Calu3 (cell line): ENCODE results near the gene RPS6KC1. TPM values are rescaled to one million over a fixed set of nuclear protein-coding genes. Genes with fewer than 3 reads are reported as not detected.
"Not testable (repeated sequence)": the region's sequence is repeated elsewhere in the genome, so short reads cannot be mapped to it uniquely, and the experiment has no call there.

Experiments used
- BruUV-seq: library from RNA; stranded (reverse); fragments of 400-500 nt; replicated peaks from 2 replicates; lab custom pipeline; 2021; lab: Mats Ljungman, UMichigan
- CTCF ChIA-PET: fragments of 300-600 bp; sonication (Branson Sonifier 250); formaldehyde crosslinking; loops from one replicate; lab custom pipeline; 2022; ENCODE audit warnings: antibody characterized with exemption; lab: Charles Lee
- DNase-seq: peaks from one replicate; pipeline ENCODE4 v3.0.0; 2022
- H3K27ac Mint-ChIP-seq: one replicate; pipeline ENCODE4 v1.8.0; 2022; ENCODE audit warnings: mixed read lengths; ENCODE audit not compliant: unreplicated experiment
- H3K27me3 Mint-ChIP-seq: one replicate; pipeline ENCODE4 v1.8.0; 2022; ENCODE audit warnings: mixed read lengths; ENCODE audit not compliant: unreplicated experiment
- H3K36me3 Mint-ChIP-seq: one replicate; pipeline ENCODE4 v1.8.0; 2022; ENCODE audit warnings: mild to moderate bottlenecking, moderate library complexity, mixed read lengths; ENCODE audit not compliant: insufficient read depth, unreplicated experiment
- H3K4me1 Mint-ChIP-seq: one replicate; pipeline ENCODE4 v1.8.0; 2022; ENCODE audit warnings: mild to moderate bottlenecking, low read depth, mixed read lengths; ENCODE audit not compliant: unreplicated experiment
- H3K4me3 Mint-ChIP-seq: one replicate; pipeline ENCODE4 v1.8.0; 2022; ENCODE audit warnings: mild to moderate bottlenecking, low read depth, moderate library complexity, mixed read lengths; ENCODE audit not compliant: unreplicated experiment
- H3K9me3 Mint-ChIP-seq: one replicate; pipeline ENCODE4 v1.8.0; 2022; ENCODE audit warnings: low read depth, mixed read lengths; ENCODE audit not compliant: unreplicated experiment
- CTCF ChIP-seq: fragments of 200-600 bp; IDR thresholded peaks from one replicate; pipeline ENCODE4 v1.8.0; 2022; ENCODE audit warnings: antibody characterized with exemption; ENCODE audit not compliant: unreplicated experiment
- intact Hi-C: fragments of 100-400 bp; cut with micrococcal nuclease; formaldehyde crosslinking; loops from one replicate; pipeline ENCODE4 v1.10.0; 2022; ENCODE audit not compliant: unreplicated experiment
- total RNA-seq: library from RNA; stranded (reverse); gene quantifications from 2 replicates; pipeline ENCODE4 v1.2.3, GENCODE V29; 2022

The RPS6KC1 gene
- total RNA-seq, 1 experiment from 2014 or later, result 23.5 TPM

- CTCF ChIA-PET, result no interaction called here
- intact Hi-C loops, result no loop called here
- Mint-ChIP-seq H3K27ac (no peak overlapping the region), H3K4me3 (no peak overlapping the region), H3K27me3 (no peaks in the 10 kb centered on the region), H3K4me1 (peaks cover 39% of the 10 kb centered on the region), H3K36me3 (peaks cover 4% of the 10 kb centered on the region), H3K9me3 (peaks cover 7% of the 10 kb centered on the region)
- BruUV-seq, result no TSS peak
- no peak for DNase-seq
- TF ChIP-seq CTCF, result no peak
Measured at GRCh38 chr1:213138892-213139291, 87.9 kb downstream of the RPS6KC1 start.

- Mint-ChIP-seq H3K4me1 (no peaks in the 10 kb centered on the region), H3K4me3 (no peak overlapping the region), H3K9me3 (peaks cover 3% of the 10 kb centered on the region), H3K36me3 (no peaks in the 10 kb centered on the region), H3K27ac (no peak overlapping the region), H3K27me3 (no peaks in the 10 kb centered on the region)
- BruUV-seq, result no TSS peak
- no peak for DNase-seq
- no peak for TF ChIP-seq CTCF
- intact Hi-C loops, result no loop called here
- CTCF ChIA-PET, result no interaction called here
Measured at GRCh38 chr1:213148905-213149304, 97.9 kb downstream of the RPS6KC1 start.

GRCh38 chr1:213150090-213150489 is 99.0 kb downstream of the RPS6KC1 start:
- DNase-seq, CTCF ChIA-PET, H3K4me1 Mint-ChIP-seq, H3K36me3 Mint-ChIP-seq, intact Hi-C loops, H3K27ac Mint-ChIP-seq, H3K9me3 Mint-ChIP-seq, H3K4me3 Mint-ChIP-seq, H3K27me3 Mint-ChIP-seq, BruUV-seq: not testable (repeated sequence)

GRCh38 chr1:213154056-213154685 is 103.1 kb downstream of the RPS6KC1 start:
- Mint-ChIP-seq H3K9me3 (peaks cover 1% of the 10 kb centered on the region), H3K27ac (no peak overlapping the region), H3K4me1 (no peaks in the 10 kb centered on the region), H3K4me3 (no peak overlapping the region), H3K36me3 (no peaks in the 10 kb centered on the region), H3K27me3 (no peaks in the 10 kb centered on the region)
- intact Hi-C loops, result no loop called here
- no peak for DNase-seq
- CTCF ChIA-PET, result no interaction called here
- TF ChIP-seq CTCF, result no peak
- no TSS peak for BruUV-seq

GRCh38 chr1:213159376-213159775 is 108.3 kb downstream of the RPS6KC1 start:
- Mint-ChIP-seq H3K9me3 (no peaks in the 10 kb centered on the region), H3K27me3 (no peaks in the 10 kb centered on the region), H3K36me3 (no peaks in the 10 kb centered on the region), H3K4me1 (no peaks in the 10 kb centered on the region), H3K4me3 (no peak overlapping the region), H3K27ac (no peak overlapping the region)
- DNase-seq, result no peak
- BruUV-seq, result no TSS peak
- no peak for TF ChIP-seq CTCF
- CTCF ChIA-PET, result no interaction called here
- intact Hi-C loops, result no loop called here

- H3K4me1 Mint-ChIP-seq, H3K27me3 Mint-ChIP-seq, CTCF ChIA-PET, H3K36me3 Mint-ChIP-seq, DNase-seq, BruUV-seq, H3K4me3 Mint-ChIP-seq, H3K27ac Mint-ChIP-seq, H3K9me3 Mint-ChIP-seq, intact Hi-C loops: not testable (repeated sequence)
Measured at GRCh38 chr1:213160442-213160841, 109.4 kb downstream of the RPS6KC1 start.
